ENCODE results near the gene FBXW5. TPM values are rescaled to one million over a fixed set of nuclear protein-coding genes. Genes with fewer than 3 reads are reported as not detected.

FBXW5 gene
- total RNA-seq, 1 experiment from 2014 or later = 88.0 TPM

DNA sequence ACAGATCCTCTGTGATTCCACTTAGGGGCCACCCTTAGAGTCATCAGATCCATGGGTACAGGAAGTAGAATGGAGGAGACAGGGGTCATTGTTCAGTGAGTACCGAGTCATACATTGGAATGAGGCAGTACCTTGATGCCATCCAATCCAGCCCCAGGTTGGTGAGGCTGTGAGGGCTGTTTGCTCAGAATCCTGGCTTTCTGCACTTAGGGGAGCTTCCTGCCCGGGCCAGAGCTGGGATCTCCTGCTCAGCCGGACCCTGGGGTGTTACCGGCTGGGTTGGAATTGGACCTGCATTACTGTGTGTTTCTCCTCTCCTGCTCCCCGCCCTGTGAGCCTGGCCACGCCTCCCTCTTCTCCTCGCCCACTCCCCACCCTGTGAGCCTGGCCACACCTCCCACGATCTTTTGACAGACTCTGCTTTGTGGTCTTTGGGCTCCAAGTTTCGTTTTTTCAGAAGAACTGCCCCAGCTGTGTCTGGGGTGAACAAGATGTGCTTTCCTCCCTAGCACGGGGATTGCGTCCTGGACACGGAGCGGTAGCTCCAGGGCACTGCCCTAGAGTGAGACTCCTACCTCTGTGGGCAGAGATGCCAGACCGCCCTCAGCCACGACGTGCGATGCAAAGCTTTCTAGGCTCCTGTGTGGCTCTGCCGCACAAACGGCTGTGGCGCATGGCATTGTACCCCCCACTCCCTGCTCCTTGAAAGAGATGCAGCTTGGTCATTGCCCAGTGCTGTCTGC is 42.9 kb downstream of the FBXW5 start:
- Histone ChIP-seq H3K4me2 (ENCODE audit: low read length) (peak overlapping the region; percentile 61), H3K27me3 (ENCODE audit: insufficient read depth, low read length) (no peaks in the 10 kb centered on the region), H4K20me1 (ENCODE audit: insufficient read depth) (no peaks in the 10 kb centered on the region), H3K9me3 (ENCODE audit: control insufficient read depth in 1 of 2, insufficient read depth in 1 of 2, low read depth in 1 of 2, low read length in 2 of 2) (no peaks in the 10 kb centered on the region), H3K4me3 (replicated peaks in 1 of 2; ENCODE audit: low read depth in 1 of 2, low read length in 2 of 2) (no peak overlapping the region; a peak in 1 of 4 replicates), H3K9me2 (ENCODE audit: insufficient read depth) (no peaks in the 10 kb centered on the region), H2AFZ (ENCODE audit: low read depth, low read length, poor library complexity, severe bottlenecking) (no peak overlapping the region), H3K36me3 (ENCODE audit: control insufficient read depth in 1 of 2, insufficient read depth in 2 of 2, low read length in 2 of 2) (peaks cover 17 to 39% of the 10 kb centered on the region in 2 experiments; a peak in 3 of 4 replicates), H3K79me2 (ENCODE audit: insufficient read depth, low read length) (peaks cover 47% of the 10 kb centered on the region), H3K4me1 (ENCODE audit: control insufficient read depth in 1 of 2, insufficient read depth in 2 of 2, low read length in 2 of 2) (peaks cover 9 to 23% of the 10 kb centered on the region in 2 experiments), H3K27ac (ENCODE audit: low read depth, low read length) (peak overlapping the region; percentile 42), H3K9ac (ENCODE audit: low read length) (peak overlapping the region; percentile 43)
- DNase-seq (ENCODE audit: low read depth, low spot score) = peak; percentile 41
- CTCF ChIA-PET = interaction anchor here (0.8 kb wide), 1 partner anchor 59 kb away, joined by 3 read pairs; the partner anchor contains the start of gene AJM1
- intact Hi-C loops (cut with micrococcal nuclease) = no loop called here
- BruUV-seq (replicated peaks) = no TSS peak
- RAD21 ChIA-PET (ENCODE audit: low non-redundant PET in 1 of 2, low total read pairs in 2 of 2, uncharacterized antibody in 2 of 2, unreplicated experiment in 2 of 2) = no interaction called here
- TF ChIP-seq JUND (IDR thresholded peaks at IDR 0.05) (no peak), CBX3 (IDR thresholded peaks at IDR 0.05; ENCODE audit: low read depth) (no peak), POLR2A (IDR thresholded peaks at IDR 0.05; ENCODE audit: borderline replicate concordance, extremely low read depth, insufficient read depth, insufficient read length) (no peak), POLR2AphosphoS5 (IDR thresholded peaks at IDR 0.05; ENCODE audit: low read depth, low read length) (no peak)
- TF ChIP-seq, protein P1, sequence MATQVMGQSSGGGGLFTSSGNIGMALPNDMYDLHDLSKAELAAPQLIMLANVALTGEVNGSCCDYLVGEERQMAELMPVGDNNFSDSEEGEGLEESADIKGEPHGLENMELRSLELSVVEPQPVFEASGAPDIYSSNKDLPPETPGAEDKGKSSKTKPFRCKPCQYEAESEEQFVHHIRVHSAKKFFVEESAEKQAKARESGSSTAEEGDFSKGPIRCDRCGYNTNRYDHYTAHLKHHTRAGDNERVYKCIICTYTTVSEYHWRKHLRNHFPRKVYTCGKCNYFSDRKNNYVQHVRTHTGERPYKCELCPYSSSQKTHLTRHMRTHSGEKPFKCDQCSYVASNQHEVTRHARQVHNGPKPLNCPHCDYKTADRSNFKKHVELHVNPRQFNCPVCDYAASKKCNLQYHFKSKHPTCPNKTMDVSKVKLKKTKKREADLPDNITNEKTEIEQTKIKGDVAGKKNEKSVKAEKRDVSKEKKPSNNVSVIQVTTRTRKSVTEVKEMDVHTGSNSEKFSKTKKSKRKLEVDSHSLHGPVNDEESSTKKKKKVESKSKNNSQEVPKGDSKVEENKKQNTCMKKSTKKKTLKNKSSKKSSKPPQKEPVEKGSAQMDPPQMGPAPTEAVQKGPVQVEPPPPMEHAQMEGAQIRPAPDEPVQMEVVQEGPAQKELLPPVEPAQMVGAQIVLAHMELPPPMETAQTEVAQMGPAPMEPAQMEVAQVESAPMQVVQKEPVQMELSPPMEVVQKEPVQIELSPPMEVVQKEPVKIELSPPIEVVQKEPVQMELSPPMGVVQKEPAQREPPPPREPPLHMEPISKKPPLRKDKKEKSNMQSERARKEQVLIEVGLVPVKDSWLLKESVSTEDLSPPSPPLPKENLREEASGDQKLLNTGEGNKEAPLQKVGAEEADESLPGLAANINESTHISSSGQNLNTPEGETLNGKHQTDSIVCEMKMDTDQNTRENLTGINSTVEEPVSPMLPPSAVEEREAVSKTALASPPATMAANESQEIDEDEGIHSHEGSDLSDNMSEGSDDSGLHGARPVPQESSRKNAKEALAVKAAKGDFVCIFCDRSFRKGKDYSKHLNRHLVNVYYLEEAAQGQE (IDR thresholded peaks at IDR 0.05; ENCODE audit: low read depth) = no peak
- ATAC-seq = peak; percentile 90
- POLR2A ChIA-PET = no interaction called here

All from HCT116 (cell line).